Smooth muscle cell (in vitro differentiated cells): ENCODE results near the gene ZNF711. TPM values are rescaled to one million over a fixed set of nuclear protein-coding genes. Genes with fewer than 3 reads are reported as not detected.

Experiments
- DNase-seq: peaks from one replicate; lab custom pipeline; 2025; ENCODE audit not compliant: unreplicated experiment; lab: John Stamatoyannopoulos, UW
- H2AFZ ChIP-seq: fragments of 200-600 bp; sonication (generic); 2 replicates; pipeline ENCODE4 v1.6.0; 2016; ENCODE audit warnings: antibody characterized with exemption, low read depth, mild to moderate bottlenecking
- H3F3A ChIP-seq: fragments of 200-600 bp; sonication (generic); 2 replicates; pipeline ENCODE4 v1.6.0; 2017; ENCODE audit warnings: antibody characterized with exemption, low read depth
- H3K27ac ChIP-seq: fragments of 200-600 bp; sonication (generic); 2 replicates; pipeline ENCODE4 v1.5.1; 2016; ENCODE audit warnings: low read depth, mild to moderate bottlenecking
- H3K27me3 ChIP-seq: fragments of 200-600 bp; sonication (generic); 2 replicates; pipeline ENCODE4 v1.6.1; 2016; ENCODE audit warnings: low read depth, mild to moderate bottlenecking
- H3K36me3 ChIP-seq: fragments of 200-600 bp; sonication (generic); 2 replicates; pipeline ENCODE4 v1.5.1; 2016; ENCODE audit warnings: low read depth
- H3K4me1 ChIP-seq: fragments of 200-600 bp; sonication (generic); 2 replicates; pipeline ENCODE4 v1.5.1; 2016; ENCODE audit warnings: low read depth
- H3K4me2 ChIP-seq: fragments of 200-600 bp; sonication (generic); 2 replicates; pipeline ENCODE4 v1.6.0; 2016; ENCODE audit warnings: mild to moderate bottlenecking
- H3K4me3 ChIP-seq: fragments of 200-600 bp; sonication (generic); 2 replicates; pipeline ENCODE4 v1.5.1; 2016; ENCODE audit warnings: mild to moderate bottlenecking
- H3K79me2 ChIP-seq: fragments of 200-600 bp; sonication (generic); 2 replicates; pipeline ENCODE4 v1.6.0; 2016; ENCODE audit warnings: low read depth, mild to moderate bottlenecking
- H3K9ac ChIP-seq: fragments of 200-600 bp; sonication (generic); 2 replicates; pipeline ENCODE4 v1.6.0; 2016; ENCODE audit warnings: low read depth
- H3K9me3 ChIP-seq: fragments of 200-600 bp; sonication (generic); replicated peaks from 2 replicates; pipeline ENCODE4 v1.5.1; 2016; ENCODE audit warnings: low read depth
- H4K20me1 ChIP-seq: fragments of 200-600 bp; sonication (generic); 2 replicates; pipeline ENCODE4 v1.6.0; 2016; ENCODE audit warnings: low read depth
- CTCF ChIP-seq: fragments of 200-600 bp; sonication (generic); IDR thresholded peaks from 2 replicates; pipeline ENCODE4 v1.5.1; 2017; ENCODE audit warnings: borderline replicate concordance, mild to moderate bottlenecking, antibody characterized with exemption; ENCODE audit not compliant: insufficient read depth, poor library complexity, severe bottlenecking
- WGBS: methylation state at CpG from one replicate; pipeline ENCODE4 v1.1.7; 2016; ENCODE audit warnings: low lambda C conversion rate; 5-methylcytosine and 5-hydroxymethylcytosine counted together
- polyA plus RNA-seq: library from polyadenylated mRNA; unstranded; fragments of >200 nt; fragmentation: Nextera tagmentation; extraction: Ambion mirVana; gene quantifications from 2 replicates; pipeline ENCODE4 v1.2.1, GENCODE V29; 2016
- total RNA-seq: library from RNA; depleted of rRNA; stranded (reverse); fragments of >200 nt; gene quantifications from 2 replicates; pipeline ENCODE4 v1.2.3, GENCODE V29; 2014

ZNF711 gene
- total and polyA plus RNA-seq, 2 experiments from 2014 or later = 14.7 to 21.2 TPM

- no peaks in the 10 kb centered on the region for H3F3A ChIP-seq
- H3K79me2 ChIP-seq = no peaks in the 10 kb centered on the region
- no peak overlapping the region for H3K4me2 ChIP-seq
- H3K4me1 ChIP-seq = no peaks in the 10 kb centered on the region
- H3K4me3 ChIP-seq = no peak overlapping the region
- WGBS = 64% methylated on average over 3 of the region's 3 CpGs
- TF ChIP-seq CTCF = no peak
- no peaks in the 10 kb centered on the region for H3K27me3 ChIP-seq
- no peak overlapping the region for H2AFZ ChIP-seq
- no peak overlapping the region for H3K27ac ChIP-seq
- no peaks in the 10 kb centered on the region for H3K36me3 ChIP-seq
- no peak overlapping the region for H3K9ac ChIP-seq
- no peaks in the 10 kb centered on the region for H3K9me3 ChIP-seq
- no peak for DNase-seq
- H4K20me1 ChIP-seq = no peaks in the 10 kb centered on the region
Measured at GRCh38 chrX:85213792-85214530, 29.8 kb upstream of the ZNF711 start.

- DNase-seq = no peak
- Histone ChIP-seq H3K9ac (no peak overlapping the region), H3K9me3 (no peaks in the 10 kb centered on the region), H2AFZ (no peak overlapping the region), H4K20me1 (no peaks in the 10 kb centered on the region), H3K4me3 (no peak overlapping the region), H3K36me3 (no peaks in the 10 kb centered on the region), H3K27ac (no peak overlapping the region), H3K4me1 (no peaks in the 10 kb centered on the region), H3K79me2 (no peaks in the 10 kb centered on the region), H3K4me2 (no peak overlapping the region), H3K27me3 (no peaks in the 10 kb centered on the region), H3F3A (no peaks in the 10 kb centered on the region)
- TF ChIP-seq CTCF = no peak
- 72% methylated on average over 1 of the region's 1 CpG for WGBS
Measured at GRCh38 chrX:85215946-85216345, 27.8 kb upstream of the ZNF711 start.

GRCh38 chrX:85221361-85221760 is 22.4 kb upstream of the ZNF711 start:
- Histone ChIP-seq H3K27me3 (no peaks in the 10 kb centered on the region), H3K4me2 (no peak overlapping the region), H4K20me1 (no peaks in the 10 kb centered on the region), H3K36me3 (no peaks in the 10 kb centered on the region), H2AFZ (no peak overlapping the region), H3K4me1 (no peaks in the 10 kb centered on the region), H3F3A (no peaks in the 10 kb centered on the region), H3K4me3 (no peak overlapping the region), H3K27ac (no peak overlapping the region), H3K79me2 (no peaks in the 10 kb centered on the region), H3K9me3 (no peaks in the 10 kb centered on the region), H3K9ac (no peak overlapping the region)
- no peak for TF ChIP-seq CTCF
- WGBS = 66% methylated on average over 1 of the region's 1 CpG
- no peak for DNase-seq

DNA sequence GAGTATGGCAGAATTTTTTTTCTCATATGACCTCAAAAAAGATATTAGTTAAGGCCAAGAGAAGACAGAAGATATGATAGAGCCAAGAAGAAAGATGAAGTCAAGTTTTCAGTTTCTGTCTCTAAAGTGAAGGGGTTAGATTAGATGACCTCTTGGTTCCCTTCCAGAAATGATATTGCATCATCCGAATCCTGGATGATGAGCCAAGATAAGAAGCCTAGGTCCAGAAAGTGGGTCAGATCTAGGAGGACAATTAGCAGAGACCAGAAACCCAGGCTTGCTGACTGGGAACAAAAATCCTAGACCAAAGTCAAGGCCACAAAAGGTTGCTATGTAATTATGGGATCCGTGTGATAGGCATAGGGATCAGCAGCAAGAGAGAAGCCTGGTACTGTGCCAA is 20.4 kb upstream of the ZNF711 start:
- H2AFZ ChIP-seq = no peak overlapping the region
- H3F3A ChIP-seq = no peaks in the 10 kb centered on the region
- H3K4me1 ChIP-seq = no peaks in the 10 kb centered on the region
- H3K9me3 ChIP-seq = no peaks in the 10 kb centered on the region
- no peaks in the 10 kb centered on the region for H3K27me3 ChIP-seq
- H3K9ac ChIP-seq = no peak overlapping the region
- WGBS = 77% methylated on average over 2 of the region's 2 CpGs
- H3K4me2 ChIP-seq = no peak overlapping the region
- H3K79me2 ChIP-seq = no peaks in the 10 kb centered on the region
- no peaks in the 10 kb centered on the region for H4K20me1 ChIP-seq
- H3K4me3 ChIP-seq = no peak overlapping the region
- no peak overlapping the region for H3K27ac ChIP-seq
- TF ChIP-seq CTCF = no peak
- no peak for DNase-seq
- no peaks in the 10 kb centered on the region for H3K36me3 ChIP-seq
